Effector memory CD4-positive, alpha-beta T cell (primary cell): ENCODE results near the gene PTPRD.

Experiments used
- DNase-seq, 3 donors: peaks; one replicate each; pipeline ENCODE4 v3.0.0-alpha.2; 2020
- H3K27ac ChIP-seq: 2 replicates; pipeline ENCODE4 v1.7.0; 2013; ENCODE audit warnings: mild to moderate bottlenecking, low read length, moderate library complexity; ENCODE audit not compliant: insufficient read depth, poor library complexity, severe bottlenecking
- H3K27me3 ChIP-seq: replicated peaks from 2 replicates; pipeline ENCODE4 v1.7.0; 2013; ENCODE audit warnings: mild to moderate bottlenecking, low read length; ENCODE audit not compliant: insufficient read depth, control insufficient read depth, poor library complexity, severe bottlenecking
- H3K36me3 ChIP-seq: 2 replicates; pipeline ENCODE4 v1.7.0; 2013; ENCODE audit warnings: mild to moderate bottlenecking, low read length, moderate library complexity; ENCODE audit not compliant: control insufficient read depth, insufficient read depth
- H3K4me1 ChIP-seq: 2 replicates; pipeline ENCODE4 v1.7.0; 2013; ENCODE audit warnings: low read length, mild to moderate bottlenecking; ENCODE audit not compliant: control insufficient read depth, insufficient read depth, poor library complexity, severe bottlenecking
- H3K4me3 ChIP-seq: 2 replicates; pipeline ENCODE4 v1.7.0; 2013; ENCODE audit warnings: low read length, low read depth, mild to moderate bottlenecking; ENCODE audit not compliant: insufficient read depth, poor library complexity, severe bottlenecking
- H3K9me3 ChIP-seq: 2 replicates; pipeline ENCODE4 v1.7.0; 2013; ENCODE audit warnings: mild to moderate bottlenecking, low read length, moderate library complexity; ENCODE audit not compliant: control insufficient read depth

Gene PTPRD

DNA sequence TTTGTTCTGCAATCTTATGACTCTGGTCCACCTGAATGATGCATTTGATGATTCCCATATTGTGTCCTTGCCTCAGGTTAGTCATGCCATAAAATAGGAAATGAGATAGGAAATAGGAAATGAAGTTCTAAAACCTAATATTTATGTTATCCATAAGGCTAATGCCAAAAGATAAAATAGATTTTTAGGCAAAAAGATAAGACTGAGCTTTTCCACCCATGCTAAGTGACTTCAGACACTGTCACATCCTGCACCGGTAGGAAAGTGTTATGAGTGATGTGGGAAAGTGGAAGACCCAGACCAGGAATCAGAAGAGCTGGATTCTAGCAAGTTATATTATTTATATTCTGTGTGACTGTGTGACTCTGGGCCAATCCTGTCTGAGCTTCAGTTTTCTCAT lies 2212.4 kb downstream of the PTPRD start:
- no peaks in the 10 kb centered on the region for H3K36me3 ChIP-seq
- H3K4me3 ChIP-seq = no peak overlapping the region
- H3K9me3 ChIP-seq = no peaks in the 10 kb centered on the region
- DNase-seq = no peak
- no peaks in the 10 kb centered on the region for H3K4me1 ChIP-seq
- no peak overlapping the region for H3K27ac ChIP-seq
- H3K27me3 ChIP-seq = no peaks in the 10 kb centered on the region

DNA sequence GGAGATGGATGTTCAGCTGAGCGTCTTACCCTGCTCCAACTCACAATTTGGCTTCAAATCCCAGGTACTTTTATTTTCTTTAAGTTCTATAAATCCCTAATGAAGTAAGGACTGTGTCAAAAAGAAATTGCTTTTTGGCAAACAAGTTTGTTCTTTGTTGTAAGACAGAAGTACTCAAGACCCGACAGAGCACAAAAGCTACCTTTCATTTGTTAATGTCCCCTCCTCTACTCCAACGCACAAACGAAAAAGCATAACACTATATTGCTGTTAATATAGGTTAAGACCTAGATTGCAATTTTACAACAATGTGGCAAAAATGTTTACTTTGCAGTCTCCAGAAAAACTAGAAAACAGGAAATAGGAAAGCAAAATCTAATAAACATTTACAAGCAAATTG lies 2217.8 kb downstream of the PTPRD start:
- Histone ChIP-seq H3K27me3 (no peaks in the 10 kb centered on the region), H3K27ac (no peak overlapping the region), H3K4me3 (no peak overlapping the region), H3K9me3 (no peaks in the 10 kb centered on the region), H3K36me3 (no peaks in the 10 kb centered on the region), H3K4me1 (no peaks in the 10 kb centered on the region)
- DNase-seq = no peak

DNA sequence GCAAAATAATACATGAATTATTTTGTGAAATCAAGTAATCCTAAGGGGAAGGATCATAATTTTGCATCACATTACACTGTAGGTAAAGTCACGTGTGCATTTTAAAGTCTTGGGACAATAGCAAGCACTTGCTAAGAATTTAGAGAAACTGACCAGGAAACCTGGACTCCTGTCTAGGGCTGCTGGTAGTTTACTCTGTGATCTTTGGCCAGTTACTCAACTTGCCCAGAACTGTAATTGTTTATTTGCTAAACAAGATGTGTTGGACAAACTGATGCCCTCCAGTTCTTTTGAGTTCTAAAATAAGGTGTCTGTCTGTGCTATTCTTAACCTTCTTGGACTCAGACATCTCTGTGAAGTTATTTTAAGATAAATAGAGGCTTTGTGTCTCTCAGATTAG lies 2218.5 kb downstream of the PTPRD start:
- DNase-seq = no peak
- Histone ChIP-seq H3K27me3 (no peaks in the 10 kb centered on the region), H3K27ac (no peak overlapping the region), H3K4me1 (no peaks in the 10 kb centered on the region), H3K9me3 (no peaks in the 10 kb centered on the region), H3K4me3 (no peak overlapping the region), H3K36me3 (no peaks in the 10 kb centered on the region)

DNA sequence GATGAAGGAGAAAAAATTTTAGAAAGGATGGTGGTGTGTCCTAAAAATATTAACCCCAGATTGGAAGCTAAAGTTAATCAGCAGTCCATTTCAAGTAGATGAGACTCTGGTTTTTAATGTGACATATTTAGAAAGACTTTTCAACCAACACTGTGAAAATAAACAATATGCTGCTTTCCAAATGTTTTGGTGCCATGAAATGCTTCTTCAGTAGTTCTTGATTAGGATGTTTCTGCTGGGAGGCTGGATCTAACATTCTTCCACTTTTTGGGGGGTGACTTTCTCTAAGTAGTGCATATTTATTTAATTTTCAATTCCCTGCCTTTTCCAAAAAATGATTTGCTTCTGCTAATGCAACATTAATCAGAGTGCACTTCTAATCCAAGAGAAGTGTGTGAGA lies 2219.9 kb downstream of the PTPRD start:
- H3K9me3 ChIP-seq = no peaks in the 10 kb centered on the region
- DNase-seq = no peak
- no peaks in the 10 kb centered on the region for H3K4me1 ChIP-seq
- H3K27me3 ChIP-seq = no peaks in the 10 kb centered on the region
- H3K4me3 ChIP-seq = no peak overlapping the region
- no peak overlapping the region for H3K27ac ChIP-seq
- no peaks in the 10 kb centered on the region for H3K36me3 ChIP-seq

DNA sequence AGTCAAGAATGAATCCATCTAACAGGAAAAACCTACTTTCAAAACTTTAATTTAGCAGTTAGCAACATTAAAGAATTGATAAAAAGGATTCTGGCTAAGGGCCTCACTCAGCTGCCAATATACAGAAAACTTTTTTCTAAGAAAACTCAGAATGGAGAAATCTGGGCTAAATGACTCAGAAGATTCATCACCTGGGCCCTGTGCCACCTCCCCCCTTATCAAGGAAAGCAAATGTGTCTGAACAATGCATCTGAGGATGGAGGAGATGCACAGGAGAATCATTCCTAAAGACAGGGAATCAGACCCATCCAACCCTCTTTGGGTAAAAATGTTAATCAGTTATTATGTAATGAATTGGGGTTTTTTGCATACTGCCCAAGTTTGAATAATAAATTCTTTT lies 2221.2 kb downstream of the PTPRD start:
- Histone ChIP-seq H3K27me3 (no peaks in the 10 kb centered on the region), H3K36me3 (no peaks in the 10 kb centered on the region), H3K4me1 (no peaks in the 10 kb centered on the region), H3K27ac (no peak overlapping the region), H3K4me3 (no peak overlapping the region), H3K9me3 (no peaks in the 10 kb centered on the region)
- no peak for DNase-seq

DNA sequence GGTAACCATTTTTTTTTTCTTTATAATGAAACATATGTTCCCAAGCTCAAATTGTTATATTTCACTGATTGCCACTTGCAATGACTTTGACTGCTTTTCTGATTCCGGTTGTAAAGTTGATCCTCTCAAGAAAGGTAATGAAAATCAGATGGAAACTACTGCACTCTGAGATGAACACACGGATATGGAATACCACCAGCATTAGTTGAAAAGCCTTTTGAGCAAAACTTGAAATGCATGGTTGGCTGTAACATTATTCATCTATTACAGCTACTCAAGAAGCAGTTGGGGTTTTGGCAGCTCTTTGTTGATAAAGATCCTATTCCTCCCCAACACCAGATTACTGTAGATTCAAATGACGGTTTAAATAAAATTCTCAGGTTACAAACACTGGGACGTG lies 2221.7 kb downstream of the PTPRD start:
- DNase-seq = no peak
- Histone ChIP-seq H3K4me1 (no peaks in the 10 kb centered on the region), H3K4me3 (no peak overlapping the region)

DNA sequence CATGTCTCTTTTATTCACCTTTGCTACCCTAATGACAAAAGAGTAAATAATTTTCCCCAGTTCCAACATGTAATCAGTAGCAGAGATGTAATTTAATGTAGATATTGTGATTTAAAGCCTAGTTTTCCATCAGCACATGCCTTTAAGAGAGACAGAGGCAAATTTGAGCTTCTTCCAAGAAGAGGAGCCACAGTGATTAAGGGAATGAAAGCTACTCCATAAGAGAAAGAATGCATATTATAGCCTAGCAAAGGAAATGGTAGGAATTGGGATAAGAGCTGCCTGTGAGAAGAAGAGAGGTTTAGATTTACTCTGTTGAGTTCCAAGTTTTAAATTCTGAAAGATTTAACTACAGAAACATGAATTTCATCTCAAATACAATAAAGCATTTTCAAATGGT lies 2222.2 kb downstream of the PTPRD start:
- H3K27ac ChIP-seq = no peak overlapping the region
- no peaks in the 10 kb centered on the region for H3K36me3 ChIP-seq
- no peaks in the 10 kb centered on the region for H3K9me3 ChIP-seq
- no peaks in the 10 kb centered on the region for H3K4me1 ChIP-seq
- DNase-seq = no peak
- no peaks in the 10 kb centered on the region for H3K27me3 ChIP-seq
- no peak overlapping the region for H3K4me3 ChIP-seq

More for the DNA sequence above, 2221.7 kb downstream of the PTPRD start:
- H3K36me3 ChIP-seq = no peaks in the 10 kb centered on the region
- H3K9me3 ChIP-seq = no peaks in the 10 kb centered on the region
- H3K27me3 ChIP-seq = no peaks in the 10 kb centered on the region
- no peak overlapping the region for H3K27ac ChIP-seq

DNA sequence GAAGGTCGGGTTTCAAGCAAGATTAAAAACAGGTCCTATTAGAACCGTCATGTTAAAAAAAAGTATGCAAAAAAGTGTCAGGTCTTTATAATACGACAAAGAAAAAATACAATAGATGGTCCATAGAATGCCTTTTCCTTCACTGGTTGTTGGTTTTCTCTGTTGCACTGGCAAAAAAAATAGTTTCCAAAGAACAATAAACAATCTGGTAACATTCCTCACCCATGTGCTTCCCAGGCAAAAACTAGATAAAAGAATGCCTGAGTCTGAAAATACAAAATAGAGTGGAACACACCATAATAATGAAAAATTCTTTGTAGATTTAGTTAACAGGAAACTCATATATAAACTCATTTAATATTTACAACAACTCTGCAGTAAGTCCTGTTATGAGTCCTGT lies 2223.3 kb downstream of the PTPRD start:
- no peak overlapping the region for H3K4me3 ChIP-seq
- no peaks in the 10 kb centered on the region for H3K9me3 ChIP-seq
- no peak overlapping the region for H3K27ac ChIP-seq
- no peaks in the 10 kb centered on the region for H3K36me3 ChIP-seq
- no peak for DNase-seq
- no peaks in the 10 kb centered on the region for H3K4me1 ChIP-seq
- no peaks in the 10 kb centered on the region for H3K27me3 ChIP-seq

DNA sequence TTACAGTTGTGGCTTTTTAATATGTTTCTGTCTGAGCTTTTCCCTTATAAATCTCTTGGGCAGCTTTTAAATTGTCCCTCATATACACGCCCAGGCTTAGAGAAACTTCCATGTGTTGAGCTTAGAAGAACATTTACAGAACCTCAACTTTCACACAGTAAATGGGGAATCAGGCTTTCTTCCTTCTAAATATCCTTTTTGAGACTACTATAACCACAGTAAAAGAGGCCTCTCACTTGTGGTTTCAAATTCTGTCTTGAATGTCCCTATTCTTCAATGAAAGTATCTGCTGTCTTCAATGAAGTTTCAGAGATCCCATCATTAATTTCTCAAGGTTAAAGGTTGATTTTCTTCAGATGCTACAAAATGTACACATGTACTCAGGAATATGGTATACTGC lies 2224.7 kb downstream of the PTPRD start:
- no peaks in the 10 kb centered on the region for H3K4me1 ChIP-seq
- H3K27ac ChIP-seq = no peak overlapping the region
- no peaks in the 10 kb centered on the region for H3K36me3 ChIP-seq
- H3K9me3 ChIP-seq = no peaks in the 10 kb centered on the region
- no peak for DNase-seq
- H3K4me3 ChIP-seq = no peak overlapping the region
- no peaks in the 10 kb centered on the region for H3K27me3 ChIP-seq

DNA sequence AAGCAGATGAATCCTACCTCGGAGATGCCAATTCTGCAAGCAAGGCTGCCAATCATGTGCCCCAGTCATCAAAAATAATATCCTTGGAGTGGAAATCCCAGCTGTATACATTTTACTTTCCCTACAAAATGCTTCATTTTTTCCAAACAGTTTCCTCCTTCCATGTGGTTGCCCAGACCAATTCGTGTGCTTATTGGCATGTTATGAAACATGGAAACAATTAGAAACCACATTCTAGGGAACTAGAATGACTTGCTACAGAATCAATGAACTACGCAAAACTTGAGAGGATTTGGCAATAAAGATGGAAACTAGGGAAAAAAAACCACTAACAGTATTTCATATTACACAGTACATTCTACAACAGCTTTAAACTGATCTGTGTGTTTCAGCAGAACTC lies 2228.7 kb downstream of the PTPRD start:
- Histone ChIP-seq H3K9me3 (no peaks in the 10 kb centered on the region), H3K27ac (no peak overlapping the region), H3K4me3 (no peak overlapping the region), H3K4me1 (no peaks in the 10 kb centered on the region), H3K27me3 (no peaks in the 10 kb centered on the region), H3K36me3 (no peaks in the 10 kb centered on the region)
- no peak for DNase-seq
